ENCODE data around the gene UCP2. TPM values are rescaled to one million over a fixed set of nuclear protein-coding genes. Genes with fewer than 3 reads are reported as not detected.

The UCP2 gene
- total and polyA plus RNA-seq, 3 donors from 2014 or later = 20.6 to 52.3 (median 40.8) TPM

DNA sequence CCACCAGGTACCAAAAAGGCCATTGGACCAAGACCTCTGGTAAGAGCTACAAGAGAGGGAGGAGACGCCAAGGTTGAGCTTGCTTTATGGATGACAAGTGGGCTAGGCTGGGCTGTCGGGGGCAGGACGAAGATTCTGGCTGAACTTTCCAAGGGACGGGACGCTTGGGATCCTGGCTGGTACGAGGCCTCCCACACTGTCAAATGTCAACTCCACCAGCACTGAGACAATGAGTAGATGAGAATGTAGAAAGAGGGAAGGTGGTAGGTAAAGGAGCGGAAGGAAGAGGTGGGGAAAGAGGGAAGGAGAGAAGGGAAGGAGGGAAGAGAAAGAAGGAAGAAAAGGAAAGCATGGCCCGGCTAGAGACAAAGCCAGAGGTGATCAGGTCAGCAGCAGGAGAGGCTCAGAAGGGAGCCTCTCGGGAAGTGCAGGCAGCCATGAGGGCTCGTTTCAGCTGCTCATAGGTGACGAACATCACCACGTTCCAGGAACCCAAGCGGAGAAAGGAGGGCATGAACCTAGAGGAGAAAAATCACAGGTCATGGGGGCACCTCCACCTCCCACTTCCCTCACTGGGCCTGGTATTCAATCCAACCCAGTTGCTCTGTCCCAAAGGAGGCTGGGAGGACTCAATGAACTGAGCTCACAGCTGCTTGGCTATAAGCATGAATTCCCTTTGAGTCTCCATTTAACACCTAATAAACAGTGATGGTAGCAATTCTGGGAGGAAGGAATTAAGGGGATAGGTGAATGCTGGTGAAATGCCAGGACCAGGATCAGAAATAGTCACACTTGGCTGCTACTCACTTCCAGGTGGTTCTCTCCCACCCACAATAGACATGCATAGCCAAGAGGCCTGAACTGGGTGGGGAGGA, 7.8 kb downstream of the UCP2 start:
- Histone ChIP-seq H3K4me3 (no peak overlapping the region), H3K27ac (no peak overlapping the region), H3K9me3 (no peaks in the 10 kb centered on the region), H3K36me3 (ENCODE audit: low read depth, missing control alignments) (no peaks in the 10 kb centered on the region), H3K27me3 (no peaks in the 10 kb centered on the region), H3K4me1 (no peaks in the 10 kb centered on the region)
- WGBS, 2 donors = 86 to 88% methylated on average over 13 of the region's 13 CpGs
- DNase-seq = no peak
- intact Hi-C loops (cut with DNase I; ENCODE audit: low total_unique reads) = no loop called here
- TF ChIP-seq, protein P1, sequence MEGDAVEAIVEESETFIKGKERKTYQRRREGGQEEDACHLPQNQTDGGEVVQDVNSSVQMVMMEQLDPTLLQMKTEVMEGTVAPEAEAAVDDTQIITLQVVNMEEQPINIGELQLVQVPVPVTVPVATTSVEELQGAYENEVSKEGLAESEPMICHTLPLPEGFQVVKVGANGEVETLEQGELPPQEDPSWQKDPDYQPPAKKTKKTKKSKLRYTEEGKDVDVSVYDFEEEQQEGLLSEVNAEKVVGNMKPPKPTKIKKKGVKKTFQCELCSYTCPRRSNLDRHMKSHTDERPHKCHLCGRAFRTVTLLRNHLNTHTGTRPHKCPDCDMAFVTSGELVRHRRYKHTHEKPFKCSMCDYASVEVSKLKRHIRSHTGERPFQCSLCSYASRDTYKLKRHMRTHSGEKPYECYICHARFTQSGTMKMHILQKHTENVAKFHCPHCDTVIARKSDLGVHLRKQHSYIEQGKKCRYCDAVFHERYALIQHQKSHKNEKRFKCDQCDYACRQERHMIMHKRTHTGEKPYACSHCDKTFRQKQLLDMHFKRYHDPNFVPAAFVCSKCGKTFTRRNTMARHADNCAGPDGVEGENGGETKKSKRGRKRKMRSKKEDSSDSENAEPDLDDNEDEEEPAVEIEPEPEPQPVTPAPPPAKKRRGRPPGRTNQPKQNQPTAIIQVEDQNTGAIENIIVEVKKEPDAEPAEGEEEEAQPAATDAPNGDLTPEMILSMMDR (IDR thresholded peaks at IDR 0.05) = no peak
- no peak for TF ChIP-seq POLR2A (IDR thresholded peaks at IDR 0.05)

DNA sequence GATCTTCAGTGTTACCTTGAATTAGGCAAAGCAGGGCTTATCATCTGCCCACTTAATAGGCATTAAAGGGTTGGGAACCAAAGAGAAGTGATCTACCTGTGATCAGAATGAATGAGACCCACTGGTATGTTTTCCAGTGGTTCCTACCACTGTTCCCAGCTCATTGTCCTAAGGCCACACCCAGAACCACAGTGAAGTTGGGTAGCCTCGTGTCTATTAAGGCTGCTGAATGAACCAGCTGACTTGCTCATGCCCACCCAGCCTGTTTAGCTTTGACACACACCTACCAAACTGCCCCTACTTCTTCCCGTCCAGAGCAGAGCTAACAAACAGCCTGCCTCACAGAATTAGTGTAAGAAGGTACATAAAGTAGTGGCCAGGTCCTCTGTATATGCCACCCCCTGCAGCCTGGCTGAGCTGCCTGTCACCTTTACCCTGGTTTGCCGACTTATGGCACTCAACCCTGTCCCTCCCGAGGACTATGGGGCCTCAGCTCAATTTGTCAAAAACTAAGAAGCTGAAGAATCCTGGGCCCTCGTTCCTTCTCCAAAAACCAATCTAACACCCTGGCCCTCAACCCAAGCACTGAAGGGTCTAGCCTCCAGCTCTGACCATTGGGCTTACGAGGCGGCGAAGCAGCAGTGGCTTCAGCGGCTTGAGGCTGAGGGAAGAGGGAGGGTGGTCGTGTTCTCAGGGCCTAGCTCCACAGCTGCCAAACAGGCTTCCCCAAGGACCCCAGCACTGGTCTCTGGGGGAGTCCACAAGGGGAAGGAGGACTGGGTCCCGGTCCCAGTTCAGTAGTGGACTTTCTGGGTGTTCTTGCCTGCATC, 9.8 kb downstream of the UCP2 start:
- TF ChIP-seq POLR2A (IDR thresholded peaks at IDR 0.05) = no peak
- TF ChIP-seq, protein P1 (IDR thresholded peaks at IDR 0.05) = no peak
- intact Hi-C loops (cut with DNase I; ENCODE audit: low total_unique reads) = no loop called here
- Histone ChIP-seq H3K27me3 (no peaks in the 10 kb centered on the region), H3K4me3 (no peak overlapping the region), H3K9me3 (no peaks in the 10 kb centered on the region), H3K27ac (no peak overlapping the region), H3K4me1 (no peaks in the 10 kb centered on the region), H3K36me3 (ENCODE audit: low read depth, missing control alignments) (no peaks in the 10 kb centered on the region)
- no peak for DNase-seq
- WGBS, 2 donors = 88 to 93% methylated on average over 5 to 11 of the region's 11 CpGs

DNA sequence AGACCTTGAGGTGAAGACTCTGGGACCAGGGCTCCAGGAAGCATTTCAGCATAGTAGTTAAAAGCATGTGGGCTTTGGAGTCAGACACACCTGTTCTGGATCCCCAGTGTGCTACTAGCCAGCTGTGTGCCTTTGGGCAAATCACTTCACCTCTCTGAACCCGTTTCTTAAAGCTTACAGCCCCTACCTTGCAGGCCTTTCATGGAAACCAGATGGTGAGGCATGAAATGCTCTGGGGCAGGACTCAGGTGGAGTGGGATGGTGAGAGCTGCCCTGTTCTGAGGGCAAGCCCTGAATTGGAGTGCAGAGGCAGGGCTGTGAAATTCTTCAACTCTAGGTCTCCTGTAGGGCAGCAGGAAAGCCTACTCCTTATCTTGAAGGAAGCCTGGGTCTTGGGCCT, 10.5 kb downstream of the UCP2 start:
- Histone ChIP-seq H3K4me1 (no peaks in the 10 kb centered on the region), H3K9me3 (no peaks in the 10 kb centered on the region), H3K36me3 (ENCODE audit: low read depth, missing control alignments) (no peaks in the 10 kb centered on the region), H3K27me3 (no peaks in the 10 kb centered on the region), H3K27ac (no peak overlapping the region), H3K4me3 (no peak overlapping the region)
- 91 to 92% methylated on average over 1 of the region's 1 CpG for WGBS, 2 donors
- TF ChIP-seq POLR2A (IDR thresholded peaks at IDR 0.05) = no peak
- TF ChIP-seq, protein P1 (IDR thresholded peaks at IDR 0.05) = no peak
- no peak for DNase-seq
- intact Hi-C loops (cut with DNase I; ENCODE audit: low total_unique reads) = no loop called here

DNA sequence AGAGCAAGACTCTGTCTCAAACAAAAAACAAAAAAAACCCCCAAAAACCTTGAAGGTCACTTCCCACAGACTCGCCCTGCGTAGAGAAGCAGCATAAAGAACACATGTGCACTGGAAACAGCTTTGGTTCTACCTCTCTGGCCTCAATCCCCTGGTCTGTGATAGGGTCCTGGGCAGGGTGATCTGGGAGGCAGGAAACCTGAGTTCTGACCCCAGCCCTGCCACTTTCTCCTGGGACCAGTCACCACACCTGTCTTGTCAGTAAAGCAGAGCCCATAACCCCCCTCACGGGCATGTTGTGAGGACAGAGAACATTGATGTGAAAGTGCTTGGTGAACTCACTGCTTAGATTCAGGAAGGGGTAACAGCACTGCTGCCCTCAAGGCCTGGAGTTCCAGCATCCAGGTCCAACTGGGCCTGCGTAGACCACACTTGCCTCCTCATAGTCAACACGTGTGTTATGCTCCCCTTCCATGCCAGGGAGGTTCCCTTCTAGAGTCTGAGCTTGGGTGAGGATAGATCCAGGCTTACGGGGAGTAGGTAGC, 11.4 kb downstream of the UCP2 start:
- Histone ChIP-seq H3K4me1 (no peaks in the 10 kb centered on the region), H3K9me3 (no peaks in the 10 kb centered on the region), H3K27me3 (no peaks in the 10 kb centered on the region), H3K4me3 (no peak overlapping the region), H3K36me3 (ENCODE audit: low read depth, missing control alignments) (no peaks in the 10 kb centered on the region), H3K27ac (no peak overlapping the region)
- 78 to 85% methylated on average over 6 of the region's 6 CpGs for WGBS, 2 donors
- intact Hi-C loops (cut with DNase I; ENCODE audit: low total_unique reads) = no loop called here
- no peak for TF ChIP-seq POLR2A (IDR thresholded peaks at IDR 0.05)
- TF ChIP-seq, protein P1 (IDR thresholded peaks at IDR 0.05) = no peak
- DNase-seq = no peak
